HCT116 (cell line): Measurements from ENCODE around the gene SLC25A41.

ENCODE experiments used
- ELF1 ChIP-seq: IDR thresholded peaks from 2 replicates; pipeline ENCODE4 v1.6.1; 2012; ENCODE audit warnings: low read depth, borderline replicate concordance
- EZH2 ChIP-seq: fragments of 200-600 bp; sonication (generic); IDR thresholded peaks from 2 replicates; pipeline ENCODE4 v1.6.1; 2017; ENCODE audit warnings: antibody characterized with exemption, mixed run types
- FOSL1 ChIP-seq: IDR thresholded peaks from 2 replicates; pipeline ENCODE4 v1.6.1; 2012; ENCODE audit warnings: low read depth
- JUND ChIP-seq: IDR thresholded peaks from 2 replicates; pipeline ENCODE4 v1.6.1; 2012
- POLR2A ChIP-seq: IDR thresholded peaks from 2 replicates; pipeline ENCODE4 v1.7.0; 2011; ENCODE audit warnings: borderline replicate concordance; ENCODE audit not compliant: insufficient read depth, insufficient read length; ENCODE audit errors: extremely low read depth
- POLR2AphosphoS5 ChIP-seq: IDR thresholded peaks from 2 replicates; pipeline ENCODE4 v1.6.1; 2011; ENCODE audit warnings: mild to moderate bottlenecking, low read depth, low read length, moderate library complexity
- RAD21 ChIP-seq: IDR thresholded peaks from 2 replicates; pipeline ENCODE4 v1.6.1; 2012; ENCODE audit warnings: low read depth, mild to moderate bottlenecking
- SIN3A ChIP-seq: IDR thresholded peaks from 2 replicates; pipeline ENCODE4 v1.6.1; 2012; ENCODE audit warnings: low read depth
- SP1 ChIP-seq: IDR thresholded peaks from 2 replicates; pipeline ENCODE4 v1.6.1; 2012; ENCODE audit warnings: low read depth
- TCF7L2 ChIP-seq: IDR thresholded peaks from 2 replicates; pipeline ENCODE4 v1.7.0; 2011; ENCODE audit warnings: borderline replicate concordance, inconsistent platforms; ENCODE audit not compliant: insufficient read depth, insufficient read length; ENCODE audit errors: extremely low read depth
- ZNF274 ChIP-seq: fragments of 200-500 bp; sonication (Bioruptor generic); IDR thresholded peaks from 2 replicates; pipeline ENCODE4 v1.6.1; 2014; ENCODE audit warnings: mild to moderate bottlenecking, low read depth, low read length, inconsistent platforms
- TF ChIP-seq, protein P1 (sequence below), 3 experiments: fragments of 200-600 bp in 1 of 3; sonication (generic) in 1 of 3; IDR thresholded peaks in 2 of 3; conservative IDR thresholded peaks in 1 of 3; 2 replicates each; pipeline ENCODE4 v1.5.1; 2012 to 2017; ENCODE audit warnings: low read depth in 2 of 3, low read length in 2 of 3, antibody characterized with exemption in 1 of 3, borderline replicate concordance in 1 of 3, control low read depth in 1 of 3, mild to moderate bottlenecking in 1 of 3, mixed read lengths in 1 of 3, mixed run types in 1 of 3, moderate library complexity in 1 of 3; ENCODE audit not compliant: insufficient read depth in 1 of 3
- TF ChIP-seq, protein P2 (sequence below): IDR thresholded peaks from 2 replicates; pipeline ENCODE4 v1.6.1; 2012

DNA sequence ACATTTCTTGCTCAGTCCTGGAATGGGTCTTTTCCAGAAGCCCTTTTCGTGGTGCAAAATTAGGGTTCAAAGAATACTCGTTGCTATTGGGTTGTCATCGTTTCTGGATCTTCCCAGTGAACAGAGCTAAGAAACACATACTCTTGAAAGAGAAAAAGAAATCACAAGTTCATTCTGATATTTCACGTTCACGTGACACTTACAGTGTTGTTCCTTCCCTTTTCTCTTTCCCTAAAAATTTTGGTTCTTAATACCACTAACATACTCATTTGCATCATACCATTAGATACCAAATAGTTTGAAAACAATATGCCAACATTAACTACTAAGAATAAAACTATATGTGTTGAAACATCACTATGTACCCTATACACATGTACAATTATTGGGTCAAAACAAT is 27.2 kb downstream of the SLC25A41 start:
- TF ChIP-seq POLR2AphosphoS5 (no peak), POLR2A (no peak), EZH2 (no peak), RAD21 (no peak), FOSL1 (no peak), SP1 (no peak), TCF7L2 (no peak), SIN3A (no peak), JUND (no peak), ZNF274 (no peak), ELF1 (no peak)
- TF ChIP-seq, protein P1, sequence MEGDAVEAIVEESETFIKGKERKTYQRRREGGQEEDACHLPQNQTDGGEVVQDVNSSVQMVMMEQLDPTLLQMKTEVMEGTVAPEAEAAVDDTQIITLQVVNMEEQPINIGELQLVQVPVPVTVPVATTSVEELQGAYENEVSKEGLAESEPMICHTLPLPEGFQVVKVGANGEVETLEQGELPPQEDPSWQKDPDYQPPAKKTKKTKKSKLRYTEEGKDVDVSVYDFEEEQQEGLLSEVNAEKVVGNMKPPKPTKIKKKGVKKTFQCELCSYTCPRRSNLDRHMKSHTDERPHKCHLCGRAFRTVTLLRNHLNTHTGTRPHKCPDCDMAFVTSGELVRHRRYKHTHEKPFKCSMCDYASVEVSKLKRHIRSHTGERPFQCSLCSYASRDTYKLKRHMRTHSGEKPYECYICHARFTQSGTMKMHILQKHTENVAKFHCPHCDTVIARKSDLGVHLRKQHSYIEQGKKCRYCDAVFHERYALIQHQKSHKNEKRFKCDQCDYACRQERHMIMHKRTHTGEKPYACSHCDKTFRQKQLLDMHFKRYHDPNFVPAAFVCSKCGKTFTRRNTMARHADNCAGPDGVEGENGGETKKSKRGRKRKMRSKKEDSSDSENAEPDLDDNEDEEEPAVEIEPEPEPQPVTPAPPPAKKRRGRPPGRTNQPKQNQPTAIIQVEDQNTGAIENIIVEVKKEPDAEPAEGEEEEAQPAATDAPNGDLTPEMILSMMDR (IDR thresholded peaks at IDR 0.05 in 2 of 3, conservative IDR thresholded peaks at IDR 0.05 in 1 of 3; ENCODE audit: borderline replicate concordance in 1 of 3, insufficient read depth in 1 of 3, low read depth in 2 of 3, low read length in 2 of 3), result no peak
- TF ChIP-seq, protein P2, sequence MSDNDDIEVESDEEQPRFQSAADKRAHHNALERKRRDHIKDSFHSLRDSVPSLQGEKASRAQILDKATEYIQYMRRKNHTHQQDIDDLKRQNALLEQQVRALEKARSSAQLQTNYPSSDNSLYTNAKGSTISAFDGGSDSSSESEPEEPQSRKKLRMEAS, result no peak
